ENCODE results near the gene SLC22A23.
A peak's percentile ranks its signal among the peaks of the same experiment; 100 is the strongest.
"Not testable (repeated sequence)": the region's sequence is repeated elsewhere in the genome, so short reads cannot be mapped to it uniquely, and the experiment has no call there.

SLC22A23 gene

GRCh38 chr6:3380344-3381232, 76.3 kb downstream of the SLC22A23 start:
- Histone ChIP-seq H3K9ac (ENCODE audit: low read depth in 1 of 2, low read length in 2 of 2) (peak overlapping the region in 1 of 2 donors; percentile 39), H3K27ac (ENCODE audit: low read depth, low read length) (peak overlapping the region; percentile 30), H3K4me1 (ENCODE audit: control insufficient read depth in 1 of 2, insufficient read depth in 2 of 2, low read length in 2 of 2) (peaks cover 43 to 70% of the 10 kb centered on the region in 2 donors), H3K27me3 (ENCODE audit: control insufficient read depth in 1 of 2, insufficient read depth in 2 of 2, low read length in 2 of 2) (no peaks in the 10 kb centered on the region), H3K4me3 (ENCODE audit: low read depth in 1 of 2, low read length in 2 of 2) (no peak overlapping the region), H3K36me3 (ENCODE audit: control insufficient read depth in 1 of 2, insufficient read depth in 2 of 2, low read length in 2 of 2) (peaks cover 5 to 10% of the 10 kb centered on the region in 2 donors), H3K9me3 (ENCODE audit: control insufficient read depth in 1 of 2, low read length in 2 of 2) (no peaks in the 10 kb centered on the region)

DNA sequence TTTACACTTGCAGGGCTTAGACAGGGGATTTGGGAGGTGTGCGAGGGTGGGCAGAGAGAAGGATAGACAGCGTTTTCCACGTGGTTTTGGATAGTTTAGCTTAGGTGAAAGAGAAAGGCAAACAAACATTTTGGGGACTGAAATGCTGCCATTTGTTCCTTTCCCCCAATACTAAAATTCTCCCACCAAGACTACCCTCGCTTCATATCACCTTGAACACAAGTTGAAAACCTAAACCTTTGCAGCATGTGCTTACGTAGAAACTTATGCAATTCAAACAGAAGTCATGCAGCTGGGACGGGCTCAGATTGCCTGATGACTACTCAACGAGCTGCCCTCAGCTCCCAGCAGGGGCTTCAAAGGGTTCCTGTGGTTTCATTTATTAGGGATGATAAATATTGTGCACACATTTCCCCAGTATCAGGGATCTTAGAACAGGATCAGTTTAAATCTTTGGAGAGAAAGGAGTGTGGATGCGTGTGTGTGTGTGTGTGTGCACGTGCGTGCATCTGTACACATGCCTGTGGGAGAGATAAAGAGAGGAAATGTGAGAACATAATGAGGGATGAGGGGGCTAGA, 77.3 kb downstream of the SLC22A23 start:
- Histone ChIP-seq H3K27me3 (ENCODE audit: control insufficient read depth in 1 of 2, insufficient read depth in 2 of 2, low read length in 2 of 2) (no peaks in the 10 kb centered on the region), H3K27ac (ENCODE audit: low read depth, low read length) (no peak overlapping the region), H3K4me1 (ENCODE audit: control insufficient read depth in 1 of 2, insufficient read depth in 2 of 2, low read length in 2 of 2) (peaks cover 41 to 64% of the 10 kb centered on the region in 2 donors), H3K4me3 (ENCODE audit: low read depth in 1 of 2, low read length in 2 of 2) (no peak overlapping the region), H3K9me3 (ENCODE audit: control insufficient read depth in 1 of 2, low read length in 2 of 2) (no peaks in the 10 kb centered on the region), H3K36me3 (ENCODE audit: control insufficient read depth in 1 of 2, insufficient read depth in 2 of 2, low read length in 2 of 2) (peaks cover 3 to 10% of the 10 kb centered on the region in 2 donors), H3K9ac (ENCODE audit: low read depth in 1 of 2, low read length in 2 of 2) (no peak overlapping the region)

DNA sequence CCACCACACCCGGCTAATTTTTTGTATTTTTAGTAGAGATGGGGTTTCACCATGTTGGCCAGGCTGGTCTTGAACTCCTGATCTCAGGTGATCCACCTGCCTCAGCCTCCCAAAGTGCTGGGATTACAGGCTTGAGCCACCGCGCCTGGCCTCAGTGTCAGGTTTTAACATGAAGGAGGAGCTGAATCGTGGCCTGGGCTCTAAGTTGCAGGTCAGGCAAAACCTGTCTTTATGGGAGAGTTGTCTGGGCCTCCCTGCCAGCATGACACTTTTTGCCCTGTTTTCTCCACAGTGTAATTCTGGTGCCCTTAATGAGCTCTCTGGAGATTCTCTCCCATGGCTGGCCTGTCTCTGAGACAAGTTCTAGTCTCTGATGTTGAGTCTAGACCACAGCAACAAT, 78.0 kb downstream of the SLC22A23 start:
- not testable (repeated sequence) for H3K36me3 ChIP-seq (ENCODE audit: control insufficient read depth in 1 of 2, insufficient read depth in 2 of 2, low read length in 2 of 2); H3K9ac ChIP-seq (ENCODE audit: low read depth in 1 of 2, low read length in 2 of 2); H3K4me3 ChIP-seq (ENCODE audit: low read depth in 1 of 2, low read length in 2 of 2); H3K27me3 ChIP-seq (ENCODE audit: control insufficient read depth in 1 of 2, insufficient read depth in 2 of 2, low read length in 2 of 2); H3K27ac ChIP-seq (ENCODE audit: low read depth, low read length); H3K9me3 ChIP-seq (ENCODE audit: control insufficient read depth in 1 of 2, low read length in 2 of 2)
- peaks cover 38 to 58% of the 10 kb centered on the region in 2 donors for H3K4me1 ChIP-seq (ENCODE audit: control insufficient read depth in 1 of 2, insufficient read depth in 2 of 2, low read length in 2 of 2)

- H3K27ac ChIP-seq (ENCODE audit: low read depth, low read length) = not testable (repeated sequence)
Observed at GRCh38 chr6:3378398-3378782, 78.5 kb downstream of the SLC22A23 start.

GRCh38 chr6:3377536-3378397, 79.1 kb downstream of the SLC22A23 start:
- peaks cover 44 to 58% of the 10 kb centered on the region in 2 donors for H3K4me1 ChIP-seq (ENCODE audit: control insufficient read depth in 1 of 2, insufficient read depth in 2 of 2, low read length in 2 of 2)
- H3K27ac ChIP-seq (ENCODE audit: low read depth, low read length) = no peak overlapping the region
- no peaks in the 10 kb centered on the region for H3K9me3 ChIP-seq (ENCODE audit: control insufficient read depth in 1 of 2, low read length in 2 of 2)
- H3K4me3 ChIP-seq (ENCODE audit: low read depth in 1 of 2, low read length in 2 of 2) = no peak overlapping the region
- peaks cover 3 to 10% of the 10 kb centered on the region in 2 donors for H3K36me3 ChIP-seq (ENCODE audit: control insufficient read depth in 1 of 2, insufficient read depth in 2 of 2, low read length in 2 of 2)
- no peak overlapping the region for H3K9ac ChIP-seq (ENCODE audit: low read depth in 1 of 2, low read length in 2 of 2)
- no peaks in the 10 kb centered on the region for H3K27me3 ChIP-seq (ENCODE audit: control insufficient read depth in 1 of 2, insufficient read depth in 2 of 2, low read length in 2 of 2)

More at GRCh38 chr6:3378398-3378782, 78.5 kb downstream of the SLC22A23 start:
- H3K9me3 ChIP-seq (ENCODE audit: control insufficient read depth in 1 of 2, low read length in 2 of 2); H3K9ac ChIP-seq (ENCODE audit: low read depth in 1 of 2, low read length in 2 of 2); H3K27me3 ChIP-seq (ENCODE audit: control insufficient read depth in 1 of 2, insufficient read depth in 2 of 2, low read length in 2 of 2); H3K4me3 ChIP-seq (ENCODE audit: low read depth in 1 of 2, low read length in 2 of 2); H3K36me3 ChIP-seq (ENCODE audit: control insufficient read depth in 1 of 2, insufficient read depth in 2 of 2, low read length in 2 of 2): not testable (repeated sequence)
- peaks cover 39 to 58% of the 10 kb centered on the region in 2 donors for H3K4me1 ChIP-seq (ENCODE audit: control insufficient read depth in 1 of 2, insufficient read depth in 2 of 2, low read length in 2 of 2)

- no peak overlapping the region for H3K4me3 ChIP-seq (ENCODE audit: low read depth in 1 of 2, low read length in 2 of 2)
- peaks cover 3 to 10% of the 10 kb centered on the region in 2 donors for H3K36me3 ChIP-seq (ENCODE audit: control insufficient read depth in 1 of 2, insufficient read depth in 2 of 2, low read length in 2 of 2)
- H3K4me1 ChIP-seq (ENCODE audit: control insufficient read depth in 1 of 2, insufficient read depth in 2 of 2, low read length in 2 of 2) = peaks cover 49 to 58% of the 10 kb centered on the region in 2 donors
- no peak overlapping the region for H3K27ac ChIP-seq (ENCODE audit: low read depth, low read length)
- no peak overlapping the region for H3K9ac ChIP-seq (ENCODE audit: low read depth in 1 of 2, low read length in 2 of 2)
- no peaks in the 10 kb centered on the region for H3K9me3 ChIP-seq (ENCODE audit: control insufficient read depth in 1 of 2, low read length in 2 of 2)
- no peaks in the 10 kb centered on the region for H3K27me3 ChIP-seq (ENCODE audit: control insufficient read depth in 1 of 2, insufficient read depth in 2 of 2, low read length in 2 of 2)
Observed at GRCh38 chr6:3376893-3377535, 79.8 kb downstream of the SLC22A23 start.

DNA sequence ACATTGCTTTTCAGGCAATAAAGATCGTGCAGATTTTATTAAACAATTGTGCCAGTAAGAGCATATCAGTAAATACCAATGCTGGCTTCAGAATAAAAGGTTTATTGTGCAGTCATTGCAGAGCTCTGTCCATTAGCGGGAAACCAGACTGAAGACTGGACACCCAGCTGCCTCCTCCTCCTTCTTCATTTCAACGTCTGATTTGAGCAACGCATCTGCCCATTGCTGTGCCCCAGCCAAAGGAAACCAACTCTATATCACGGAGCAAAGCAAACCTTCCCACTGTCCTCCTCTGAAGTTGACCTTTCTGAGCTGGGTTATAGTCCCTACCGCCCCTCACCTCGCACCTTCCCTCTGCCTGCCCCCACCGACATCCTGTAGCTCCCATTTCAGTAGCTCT, 80.8 kb downstream of the SLC22A23 start:
- Histone ChIP-seq H3K9ac (ENCODE audit: low read depth in 1 of 2, low read length in 2 of 2) (no peak overlapping the region), H3K27me3 (ENCODE audit: control insufficient read depth in 1 of 2, insufficient read depth in 2 of 2, low read length in 2 of 2) (no peaks in the 10 kb centered on the region), H3K4me1 (ENCODE audit: control insufficient read depth in 1 of 2, insufficient read depth in 2 of 2, low read length in 2 of 2) (peaks cover 48 to 58% of the 10 kb centered on the region in 2 donors)

GRCh38 chr6:3373597-3374203, 83.2 kb downstream of the SLC22A23 start:
- H3K9ac ChIP-seq (ENCODE audit: low read depth in 1 of 2, low read length in 2 of 2) = no peak overlapping the region
- no peaks in the 10 kb centered on the region for H3K27me3 ChIP-seq (ENCODE audit: control insufficient read depth in 1 of 2, insufficient read depth in 2 of 2, low read length in 2 of 2)
- H3K4me3 ChIP-seq (ENCODE audit: low read depth in 1 of 2, low read length in 2 of 2) = peak overlapping the region in 1 of 2 donors; percentile 24
- H3K36me3 ChIP-seq (ENCODE audit: control insufficient read depth in 1 of 2, insufficient read depth in 2 of 2, low read length in 2 of 2) = peaks cover 0 to 10% of the 10 kb centered on the region in 2 donors
- peaks cover 45 to 55% of the 10 kb centered on the region in 2 donors for H3K4me1 ChIP-seq (ENCODE audit: control insufficient read depth in 1 of 2, insufficient read depth in 2 of 2, low read length in 2 of 2)
- no peaks in the 10 kb centered on the region for H3K9me3 ChIP-seq (ENCODE audit: control insufficient read depth in 1 of 2, low read length in 2 of 2)
- H3K27ac ChIP-seq (ENCODE audit: low read depth, low read length) = no peak overlapping the region

More for the DNA sequence above, 80.8 kb downstream of the SLC22A23 start:
- Histone ChIP-seq H3K27ac (ENCODE audit: low read depth, low read length) (no peak overlapping the region), H3K9me3 (ENCODE audit: control insufficient read depth in 1 of 2, low read length in 2 of 2) (no peaks in the 10 kb centered on the region), H3K36me3 (ENCODE audit: control insufficient read depth in 1 of 2, insufficient read depth in 2 of 2, low read length in 2 of 2) (peaks cover 3 to 10% of the 10 kb centered on the region in 2 donors), H3K4me3 (ENCODE audit: low read depth in 1 of 2, low read length in 2 of 2) (no peak overlapping the region)

- H3K4me3 ChIP-seq (ENCODE audit: low read depth in 1 of 2, low read length in 2 of 2) = no peak overlapping the region
- H3K9ac ChIP-seq (ENCODE audit: low read depth in 1 of 2, low read length in 2 of 2) = no peak overlapping the region
- no peak overlapping the region for H3K27ac ChIP-seq (ENCODE audit: low read depth, low read length)
- peaks cover 52 to 54% of the 10 kb centered on the region in 2 donors for H3K4me1 ChIP-seq (ENCODE audit: control insufficient read depth in 1 of 2, insufficient read depth in 2 of 2, low read length in 2 of 2)
- H3K36me3 ChIP-seq (ENCODE audit: control insufficient read depth in 1 of 2, insufficient read depth in 2 of 2, low read length in 2 of 2) = peaks cover 0 to 13% of the 10 kb centered on the region in 2 donors
- H3K9me3 ChIP-seq (ENCODE audit: control insufficient read depth in 1 of 2, low read length in 2 of 2) = no peaks in the 10 kb centered on the region
- no peaks in the 10 kb centered on the region for H3K27me3 ChIP-seq (ENCODE audit: control insufficient read depth in 1 of 2, insufficient read depth in 2 of 2, low read length in 2 of 2)
Observed at GRCh38 chr6:3372912-3373554, 83.8 kb downstream of the SLC22A23 start.
